ENCODE results near the gene DNAH10.
A peak's percentile ranks its signal among the peaks of the same experiment; 100 is the strongest.

The DNAH10 gene

GRCh38 chr12:123960029-123960735, 198.1 kb downstream of the DNAH10 start:
- H3K36me3 ChIP-seq (ENCODE audit: control insufficient read depth, low read depth, low read length), result no peaks in the 10 kb centered on the region
- H3K27me3 ChIP-seq (ENCODE audit: control insufficient read depth, insufficient read depth, low read length), result peaks cover 86% of the 10 kb centered on the region
- no peak overlapping the region for H3K27ac ChIP-seq (ENCODE audit: low read length)

GRCh38 chr12:123960856-123961255, 198.8 kb downstream of the DNAH10 start:
- Histone ChIP-seq H3K36me3 (ENCODE audit: control insufficient read depth, low read depth, low read length) (no peaks in the 10 kb centered on the region), H3K27me3 (ENCODE audit: control insufficient read depth, insufficient read depth, low read length) (peaks cover 86% of the 10 kb centered on the region), H3K9ac (ENCODE audit: low read length) (no peak overlapping the region), H3K4me1 (ENCODE audit: control insufficient read depth, low read depth, low read length) (no peaks in the 10 kb centered on the region), H3K27ac (ENCODE audit: low read length) (no peak overlapping the region), H3K4me3 (ENCODE audit: low read length) (no peak overlapping the region), H3K9me3 (ENCODE audit: control insufficient read depth, low read depth, low read length) (no peaks in the 10 kb centered on the region)

More at GRCh38 chr12:123960029-123960735, 198.1 kb downstream of the DNAH10 start:
- H3K4me3 ChIP-seq (ENCODE audit: low read length), result no peak overlapping the region
- no peak overlapping the region for H3K9ac ChIP-seq (ENCODE audit: low read length)
- no peaks in the 10 kb centered on the region for H3K4me1 ChIP-seq (ENCODE audit: control insufficient read depth, low read depth, low read length)
- H3K9me3 ChIP-seq (ENCODE audit: control insufficient read depth, low read depth, low read length), result no peaks in the 10 kb centered on the region

- Histone ChIP-seq H3K9me3 (ENCODE audit: control insufficient read depth, low read depth, low read length) (no peaks in the 10 kb centered on the region), H3K4me1 (ENCODE audit: control insufficient read depth, low read depth, low read length) (no peaks in the 10 kb centered on the region), H3K4me3 (ENCODE audit: low read length) (no peak overlapping the region), H3K27me3 (ENCODE audit: control insufficient read depth, insufficient read depth, low read length) (peaks cover 90% of the 10 kb centered on the region), H3K9ac (ENCODE audit: low read length) (no peak overlapping the region), H3K27ac (ENCODE audit: low read length) (no peak overlapping the region), H3K36me3 (ENCODE audit: control insufficient read depth, low read depth, low read length) (no peaks in the 10 kb centered on the region)
Measured at GRCh38 chr12:123961585-123962345, 199.7 kb downstream of the DNAH10 start.

GRCh38 chr12:123962513-123962912, 200.4 kb downstream of the DNAH10 start:
- Histone ChIP-seq H3K4me3 (ENCODE audit: low read length) (no peak overlapping the region), H3K9ac (ENCODE audit: low read length) (no peak overlapping the region), H3K9me3 (ENCODE audit: control insufficient read depth, low read depth, low read length) (no peaks in the 10 kb centered on the region), H3K27me3 (ENCODE audit: control insufficient read depth, insufficient read depth, low read length) (peaks cover 90% of the 10 kb centered on the region), H3K27ac (ENCODE audit: low read length) (no peak overlapping the region), H3K4me1 (ENCODE audit: control insufficient read depth, low read depth, low read length) (no peaks in the 10 kb centered on the region), H3K36me3 (ENCODE audit: control insufficient read depth, low read depth, low read length) (no peaks in the 10 kb centered on the region)

- Histone ChIP-seq H3K27me3 (ENCODE audit: control insufficient read depth, insufficient read depth, low read length) (peaks cover 98% of the 10 kb centered on the region), H3K9ac (ENCODE audit: low read length) (no peak overlapping the region), H3K36me3 (ENCODE audit: control insufficient read depth, low read depth, low read length) (no peaks in the 10 kb centered on the region), H3K27ac (ENCODE audit: low read length) (no peak overlapping the region), H3K4me3 (ENCODE audit: low read length) (no peak overlapping the region), H3K4me1 (ENCODE audit: control insufficient read depth, low read depth, low read length) (no peaks in the 10 kb centered on the region), H3K9me3 (ENCODE audit: control insufficient read depth, low read depth, low read length) (no peaks in the 10 kb centered on the region)
Measured at GRCh38 chr12:123963821-123964220, 201.7 kb downstream of the DNAH10 start.

- Histone ChIP-seq H3K27me3 (ENCODE audit: control insufficient read depth, insufficient read depth, low read length) (peaks cover 100% of the 10 kb centered on the region), H3K9ac (ENCODE audit: low read length) (no peak overlapping the region), H3K9me3 (ENCODE audit: control insufficient read depth, low read depth, low read length) (no peaks in the 10 kb centered on the region), H3K4me1 (ENCODE audit: control insufficient read depth, low read depth, low read length) (no peaks in the 10 kb centered on the region), H3K27ac (ENCODE audit: low read length) (no peak overlapping the region), H3K36me3 (ENCODE audit: control insufficient read depth, low read depth, low read length) (no peaks in the 10 kb centered on the region), H3K4me3 (ENCODE audit: low read length) (no peak overlapping the region)
Measured at GRCh38 chr12:123965382-123965781, 203.3 kb downstream of the DNAH10 start.

- no peak overlapping the region for H3K27ac ChIP-seq (ENCODE audit: low read length)
- H3K9me3 ChIP-seq (ENCODE audit: control insufficient read depth, low read depth, low read length), result no peaks in the 10 kb centered on the region
- no peak overlapping the region for H3K4me3 ChIP-seq (ENCODE audit: low read length)
- H3K4me1 ChIP-seq (ENCODE audit: control insufficient read depth, low read depth, low read length), result peaks cover 6% of the 10 kb centered on the region
- H3K36me3 ChIP-seq (ENCODE audit: control insufficient read depth, low read depth, low read length), result no peaks in the 10 kb centered on the region
- H3K9ac ChIP-seq (ENCODE audit: low read length), result no peak overlapping the region
- peaks cover 100% of the 10 kb centered on the region for H3K27me3 ChIP-seq (ENCODE audit: control insufficient read depth, insufficient read depth, low read length)
Measured at GRCh38 chr12:123966596-123966995, 204.5 kb downstream of the DNAH10 start.

GRCh38 chr12:123967121-123967586, 205.1 kb downstream of the DNAH10 start:
- no peaks in the 10 kb centered on the region for H3K9me3 ChIP-seq (ENCODE audit: control insufficient read depth, low read depth, low read length)
- H3K27ac ChIP-seq (ENCODE audit: low read length), result no peak overlapping the region
- H3K9ac ChIP-seq (ENCODE audit: low read length), result no peak overlapping the region
- H3K4me3 ChIP-seq (ENCODE audit: low read length), result no peak overlapping the region
- no peaks in the 10 kb centered on the region for H3K36me3 ChIP-seq (ENCODE audit: control insufficient read depth, low read depth, low read length)
- H3K27me3 ChIP-seq (ENCODE audit: control insufficient read depth, insufficient read depth, low read length), result peaks cover 97% of the 10 kb centered on the region
- H3K4me1 ChIP-seq (ENCODE audit: control insufficient read depth, low read depth, low read length), result peaks cover 7% of the 10 kb centered on the region

GRCh38 chr12:123971449-123971769, 209.3 kb downstream of the DNAH10 start:
- Histone ChIP-seq H3K36me3 (ENCODE audit: control insufficient read depth, low read depth, low read length) (peaks cover 4% of the 10 kb centered on the region), H3K9me3 (ENCODE audit: control insufficient read depth, low read depth, low read length) (no peaks in the 10 kb centered on the region), H3K27ac (ENCODE audit: low read length) (no peak overlapping the region), H3K4me1 (ENCODE audit: control insufficient read depth, low read depth, low read length) (peaks cover 13% of the 10 kb centered on the region), H3K9ac (ENCODE audit: low read length) (no peak overlapping the region), H3K27me3 (ENCODE audit: control insufficient read depth, insufficient read depth, low read length) (peaks cover 81% of the 10 kb centered on the region), H3K4me3 (ENCODE audit: low read length) (peak overlapping the region; percentile 44)

GRCh38 chr12:123971770-123972456, 209.8 kb downstream of the DNAH10 start:
- Histone ChIP-seq H3K4me3 (ENCODE audit: low read length) (peak overlapping the region; percentile 44), H3K27ac (ENCODE audit: low read length) (no peak overlapping the region), H3K36me3 (ENCODE audit: control insufficient read depth, low read depth, low read length) (peaks cover 4% of the 10 kb centered on the region), H3K4me1 (ENCODE audit: control insufficient read depth, low read depth, low read length) (peaks cover 13% of the 10 kb centered on the region), H3K9me3 (ENCODE audit: control insufficient read depth, low read depth, low read length) (no peaks in the 10 kb centered on the region), H3K27me3 (ENCODE audit: control insufficient read depth, insufficient read depth, low read length) (peaks cover 77% of the 10 kb centered on the region), H3K9ac (ENCODE audit: low read length) (no peak overlapping the region)

GRCh38 chr12:123972457-123973401, 210.6 kb downstream of the DNAH10 start, which contains the start of the genes CCDC92 and ZNF664:
TSS of gene CCDC92 (minus strand) at chr12:123972831. CDS start at chr12:123944305, 28,526 bp downstream.
TSS of gene ZNF664 (plus strand) at chr12:123973215. CDS start at chr12:124012145, 38,930 bp downstream.
- peak within 1 kb of the TSS; percentile 86 for H3K4me3 ChIP-seq (ENCODE audit: low read length)
- no peak within 1 kb of the TSS for H3K27ac ChIP-seq (ENCODE audit: low read length)
- peak within 1 kb of the TSS; percentile 75 for H3K9ac ChIP-seq (ENCODE audit: low read length)
- peaks cover 68% of the 10 kb centered on the region for H3K27me3 ChIP-seq (ENCODE audit: control insufficient read depth, insufficient read depth, low read length)
- peaks cover 4% of the 10 kb centered on the region for H3K36me3 ChIP-seq (ENCODE audit: control insufficient read depth, low read depth, low read length)
- H3K4me1 ChIP-seq (ENCODE audit: control insufficient read depth, low read depth, low read length), result peaks cover 13% of the 10 kb centered on the region
- no peaks in the 10 kb centered on the region for H3K9me3 ChIP-seq (ENCODE audit: control insufficient read depth, low read depth, low read length)

All from iPS-18a (cell line).